Liver (tissue), 5 donors: ENCODE measurements around the gene OR6P1. TPM values are rescaled to one million over a fixed set of nuclear protein-coding genes. Genes with fewer than 3 reads are reported as not detected.

Source experiments
- ATF3 ChIP-seq: IDR thresholded peaks from 2 replicates; pipeline ENCODE4 v1.6.1; 2016; ENCODE audit warnings: antibody characterized with exemption
- JUND ChIP-seq, 2 donors: IDR thresholded peaks; 2 replicates each; pipeline ENCODE4 v1.6.1; 2016; ENCODE audit warnings: antibody characterized with exemption in 2 of 2
- TAF1 ChIP-seq: conservative IDR thresholded peaks from 2 replicates; pipeline ENCODE4 v1.6.1; 2016; ENCODE audit warnings: antibody characterized with exemption, mild to moderate bottlenecking
- ZBTB33 ChIP-seq: IDR thresholded peaks from 2 replicates; pipeline ENCODE4 v1.6.1; 2016; ENCODE audit warnings: antibody characterized with exemption
- polyA plus RNA-seq, 2 donors: library from polyadenylated mRNA; stranded (reverse) in 1 of 2; unstranded in 1 of 2; fragments of 200-250 nt in 1 of 2; fragments of >200 nt in 1 of 2; fragmentation: Nextera tagmentation in 1 of 2; extraction: Ambion mirVana in 1 of 2; gene quantifications; one replicate each; pipeline versions ENCODE4 v1.2.1 to v1.2.3, GENCODE V29; 2013 to 2015
- total RNA-seq, 2 donors: library from RNA; depleted of rRNA; stranded (reverse); fragments of >200 nt; gene quantifications; one replicate each; pipeline ENCODE4 v1.2.3, GENCODE V29; 2014
- donor health status: healthy.
- donor health status: healthy.
- donor health status: healthy.

The OR6P1 gene
- total and polyA plus RNA-seq, 4 donors = not detected

- TF ChIP-seq ZBTB33 = no peak
- TF ChIP-seq JUND (IDR thresholded peaks at IDR 0.05) = no peak
- TF ChIP-seq ATF3 = no peak
- TF ChIP-seq TAF1 = no peak
Observed at GRCh38 chr1:158516966-158517365, 53.4 kb downstream of the OR6P1 start (continued).

Other genes with a start within 250 kb of the OR6P1 start
- under 1 TPM in 1 of 2 donors, not detected in 1; 0.19 TPM for gene CD1B, start 239.0 kb downstream of the OR6P1 start, total RNA-seq
- gene CD1B, start 239.0 kb downstream of the OR6P1 start, polyA plus RNA-seq = not detected
- gene CD1E, start 216.7 kb downstream of the OR6P1 start, total RNA-seq = under 1 TPM; 0.25 to 0.56 TPM
- under 1 TPM in 1 of 2 donors, not detected in 1; 0.09 TPM for gene CD1E, start 216.7 kb downstream of the OR6P1 start, polyA plus RNA-seq
- gene OR10T2, start 171.1 kb downstream of the OR6P1 start, total RNA-seq = not detected
- not detected for gene OR10T2, start 171.1 kb downstream of the OR6P1 start, polyA plus RNA-seq
- not detected for gene OR10K2, start 144.3 kb downstream of the OR6P1 start, total RNA-seq
- gene OR10K2, start 144.3 kb downstream of the OR6P1 start, polyA plus RNA-seq = not detected
- not detected for gene OR10K1, start 108.7 kb downstream of the OR6P1 start, total RNA-seq
- not detected for gene OR10K1, start 108.7 kb downstream of the OR6P1 start, polyA plus RNA-seq
- gene OR10R2, start 98.4 kb downstream of the OR6P1 start, total RNA-seq = not detected
- not detected for gene OR10R2, start 98.4 kb downstream of the OR6P1 start, polyA plus RNA-seq
- not detected for gene OR6Y1, start 16.2 kb downstream of the OR6P1 start, total RNA-seq
- not detected for gene OR6Y1, start 16.2 kb downstream of the OR6P1 start, polyA plus RNA-seq
- not detected for gene OR10X1, start 9.3 kb upstream of the OR6P1 start, total RNA-seq
- gene OR10X1, start 9.3 kb upstream of the OR6P1 start, polyA plus RNA-seq = not detected
- not detected for gene OR10Z1, start 34.7 kb upstream of the OR6P1 start, total RNA-seq
- gene OR10Z1, start 34.7 kb upstream of the OR6P1 start, polyA plus RNA-seq = not detected
- gene SPTA1, start 116.1 kb upstream of the OR6P1 start, total RNA-seq = 100 to 1,000 TPM in 1 of 2 donors, under 1 TPM in 1; 0.08 to 542 TPM
- gene SPTA1, start 116.1 kb upstream of the OR6P1 start, polyA plus RNA-seq = under 1 TPM in 1 of 2 donors, not detected in 1; 0.08 TPM
- gene OR6K2, start 130.1 kb upstream of the OR6P1 start, total RNA-seq = not detected
- gene OR6K2, start 130.1 kb upstream of the OR6P1 start, polyA plus RNA-seq = not detected
- gene OR6K3, start 150.1 kb upstream of the OR6P1 start, total RNA-seq = under 1 TPM in 1 of 2 donors, not detected in 1; 0.19 TPM
- not detected for gene OR6K3, start 150.1 kb upstream of the OR6P1 start, polyA plus RNA-seq
- not detected for gene OR6K6, start 184.1 kb upstream of the OR6P1 start, total RNA-seq
- gene OR6K6, start 184.1 kb upstream of the OR6P1 start, polyA plus RNA-seq = not detected
- gene OR6N1, start 201.6 kb upstream of the OR6P1 start, total RNA-seq = not detected
- gene OR6N1, start 201.6 kb upstream of the OR6P1 start, polyA plus RNA-seq = not detected
- gene OR6N2, start 210.6 kb upstream of the OR6P1 start, total RNA-seq = not detected
- gene OR6N2, start 210.6 kb upstream of the OR6P1 start, polyA plus RNA-seq = not detected